HG03575 (cell line): ENCODE measurements around the gene PAM.
"Not testable (repeated sequence)": the region's sequence is repeated elsewhere in the genome, so short reads cannot be mapped to it uniquely, and the experiment has no call there.

Source experiments
- ATAC-seq: cut with Tn5 transposase; IDR thresholded peaks from one replicate; pipeline ENCODE4 v1.9.1; 2021; ENCODE audit not compliant: unreplicated experiment, insufficient number of reproducible peaks, low FRiP score; ENCODE audit errors: extremely low read depth

The PAM gene

DNA sequence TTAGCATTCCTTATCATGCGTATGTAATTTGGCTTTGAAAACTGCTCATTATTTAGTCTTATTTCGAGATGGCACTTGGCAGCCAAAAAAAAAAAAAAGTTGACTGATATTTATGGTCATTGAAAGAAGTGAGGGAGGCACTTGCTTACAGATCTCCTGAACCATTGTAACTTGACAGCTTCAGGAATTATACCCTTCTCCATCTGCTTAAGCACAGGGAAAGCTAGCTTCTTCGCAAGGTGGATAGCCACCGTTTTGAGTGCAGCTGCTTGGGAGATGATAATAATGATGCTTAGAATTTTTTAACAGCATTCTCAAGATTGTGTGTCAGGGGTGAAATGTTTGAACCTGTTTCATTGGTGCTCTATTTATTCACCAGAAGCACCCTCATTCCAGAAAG is 248.8 kb downstream of the PAM start:
- ATAC-seq = no peak

DNA sequence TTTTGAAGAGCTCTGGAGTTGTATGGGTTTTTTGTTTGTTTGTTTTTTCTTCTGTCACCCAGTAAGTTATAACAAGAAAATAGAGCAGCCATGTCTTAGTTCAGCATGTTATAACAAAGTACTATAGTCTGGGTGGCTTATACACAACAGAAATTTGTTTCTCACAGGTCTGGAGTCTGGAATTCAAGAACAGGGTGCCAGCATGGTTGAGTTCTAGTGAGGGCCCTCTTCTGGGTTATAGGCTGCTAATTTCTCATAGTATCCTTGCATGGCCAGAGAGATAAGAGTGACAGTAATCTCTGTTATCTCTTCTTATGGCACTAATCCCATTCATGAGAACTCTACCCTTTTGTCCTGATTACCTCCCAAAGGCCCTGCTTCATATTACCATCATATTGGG is 250.2 kb downstream of the PAM start:
- no peak for ATAC-seq

DNA sequence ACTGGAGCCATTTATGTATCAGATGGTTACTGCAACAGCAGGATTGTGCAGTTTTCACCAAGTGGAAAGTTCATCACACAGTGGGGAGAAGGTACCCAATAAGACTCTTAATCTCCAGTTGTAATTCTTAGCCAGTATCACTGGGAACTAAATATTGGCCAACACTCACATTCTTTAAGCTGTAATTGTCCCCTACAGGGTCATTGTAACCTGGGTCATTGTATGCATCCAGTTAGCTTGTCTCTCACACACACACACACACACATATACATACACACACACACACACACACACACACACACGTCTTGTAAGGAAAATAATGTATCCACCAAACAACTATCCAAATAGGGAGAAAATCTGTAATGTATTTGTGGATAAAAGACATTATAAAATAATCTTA is 251.8 kb downstream of the PAM start:
- no peak for ATAC-seq

DNA sequence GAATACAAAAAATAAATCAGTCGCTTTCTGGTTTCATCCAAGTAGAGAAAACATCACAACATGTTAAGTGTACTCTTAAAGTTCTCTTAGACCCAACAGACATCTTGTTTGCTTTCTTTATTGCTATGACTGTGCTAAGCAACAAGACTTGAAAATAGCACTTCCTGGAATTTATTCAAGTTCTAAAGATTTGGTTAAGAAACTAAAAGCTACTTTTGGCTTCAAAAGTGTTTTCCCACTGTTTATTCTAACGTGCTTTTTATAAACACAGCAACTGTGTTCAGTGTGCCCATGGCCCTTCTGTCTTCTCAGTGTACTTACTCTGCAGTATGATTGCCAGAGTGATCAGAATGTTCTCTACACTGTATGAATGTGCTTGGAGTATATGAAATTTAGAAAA is 255.1 kb downstream of the PAM start:
- ATAC-seq = no peak

DNA sequence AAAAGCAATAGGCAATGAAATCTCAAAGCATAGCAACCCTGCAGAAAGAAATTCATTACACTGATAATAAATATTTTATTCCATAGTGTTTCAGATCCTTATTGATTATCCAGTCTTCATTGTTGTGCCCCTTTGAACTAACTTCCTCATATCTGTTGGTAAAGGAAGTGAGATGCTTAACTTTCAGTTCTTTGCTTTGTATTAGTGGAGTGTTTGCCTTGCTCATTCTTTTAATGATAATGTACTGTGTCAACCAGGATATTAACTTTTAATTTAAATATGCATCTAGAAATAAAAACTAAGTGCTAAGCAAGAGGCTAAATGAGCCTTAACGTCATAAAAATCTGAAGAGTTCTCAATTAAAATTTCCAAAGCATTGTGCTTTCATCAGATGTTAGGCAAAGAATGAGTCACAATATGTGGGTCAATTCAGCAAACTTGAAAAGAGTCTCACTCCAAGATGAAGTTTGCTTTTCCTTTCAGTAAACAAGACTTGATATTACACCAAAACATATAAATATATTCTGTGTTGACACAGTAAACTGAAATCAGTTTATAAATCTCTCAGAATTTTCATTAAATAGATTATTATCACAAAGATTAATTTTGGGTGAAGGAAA is 258.9 kb downstream of the PAM start:
- ATAC-seq = no peak

DNA sequence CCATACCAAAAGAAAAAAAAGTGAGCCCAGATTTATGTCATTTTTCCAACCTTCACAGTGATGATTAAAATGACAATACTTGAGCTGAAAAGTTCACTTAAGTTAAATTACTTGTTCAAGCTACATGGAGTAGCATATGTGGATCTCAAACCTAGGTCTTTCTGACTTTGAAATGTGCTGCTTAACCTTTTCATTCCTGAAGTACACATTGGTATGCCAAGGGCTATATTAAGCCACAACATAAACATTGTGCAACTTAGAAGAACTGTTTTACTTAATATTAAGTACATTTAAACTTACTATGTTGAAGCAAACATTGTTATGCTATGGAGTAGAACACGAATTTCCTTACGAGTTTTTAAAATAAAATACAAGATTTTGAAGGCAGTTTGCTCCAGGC is 259.9 kb downstream of the PAM start:
- no peak for ATAC-seq

DNA sequence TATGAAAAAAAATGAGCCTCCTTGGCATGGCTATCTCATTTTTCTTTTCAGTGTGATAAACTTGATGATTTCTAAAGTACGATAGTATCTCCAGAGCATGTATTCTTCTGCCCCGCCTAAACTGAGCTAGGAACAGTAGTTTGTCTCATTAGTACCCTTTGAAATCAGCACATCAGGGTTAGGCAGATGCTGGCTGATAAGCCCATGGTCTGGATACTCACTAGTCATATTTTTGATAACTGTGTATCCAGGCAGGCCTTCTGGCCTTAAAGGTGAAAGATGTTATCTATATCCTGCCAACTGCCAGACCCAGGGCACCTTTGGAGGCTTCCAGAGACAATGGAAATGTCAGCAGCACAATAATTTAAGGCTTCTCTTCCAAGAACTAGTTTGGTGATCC is 261.1 kb downstream of the PAM start:
- no peak for ATAC-seq

DNA sequence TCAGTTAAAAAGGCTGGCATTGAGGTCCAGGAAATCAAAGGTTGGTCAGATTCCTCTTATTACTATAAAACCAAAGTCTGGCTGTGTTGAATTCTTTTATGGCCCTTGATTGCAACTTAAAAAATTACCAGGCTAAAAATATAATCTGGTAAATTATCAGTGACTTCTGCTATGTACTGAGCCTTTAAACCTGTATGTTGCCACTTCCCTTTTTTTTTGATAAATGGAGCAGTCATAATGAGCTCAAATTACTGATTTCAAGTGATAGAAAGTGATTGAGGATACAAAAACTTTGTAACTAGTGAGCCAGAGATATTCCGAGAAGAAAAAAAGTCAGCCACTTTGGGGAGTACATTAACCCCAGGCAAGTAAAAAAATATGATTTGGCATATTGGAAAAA is 264.7 kb downstream of the PAM start:
- no peak for ATAC-seq

DNA sequence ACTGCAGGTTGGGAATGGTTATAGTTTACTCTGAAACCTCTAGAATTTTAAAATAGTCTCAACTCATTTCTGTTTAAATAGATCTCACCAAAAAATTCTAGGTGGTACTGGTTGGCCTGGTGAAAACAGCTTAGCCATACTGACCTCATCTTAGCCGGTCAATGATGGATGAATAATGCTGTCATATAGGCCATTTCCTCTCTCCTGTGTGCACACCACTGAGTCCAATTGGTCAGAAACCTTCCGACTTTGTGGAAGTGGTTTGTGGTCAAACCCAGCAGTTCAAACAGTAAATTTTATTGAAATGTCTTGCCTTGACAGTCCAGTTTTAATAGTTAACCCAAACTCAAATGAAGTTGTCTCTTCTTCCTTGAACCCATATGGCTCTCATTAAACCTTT is 266.2 kb downstream of the PAM start:
- ATAC-seq = no peak

DNA sequence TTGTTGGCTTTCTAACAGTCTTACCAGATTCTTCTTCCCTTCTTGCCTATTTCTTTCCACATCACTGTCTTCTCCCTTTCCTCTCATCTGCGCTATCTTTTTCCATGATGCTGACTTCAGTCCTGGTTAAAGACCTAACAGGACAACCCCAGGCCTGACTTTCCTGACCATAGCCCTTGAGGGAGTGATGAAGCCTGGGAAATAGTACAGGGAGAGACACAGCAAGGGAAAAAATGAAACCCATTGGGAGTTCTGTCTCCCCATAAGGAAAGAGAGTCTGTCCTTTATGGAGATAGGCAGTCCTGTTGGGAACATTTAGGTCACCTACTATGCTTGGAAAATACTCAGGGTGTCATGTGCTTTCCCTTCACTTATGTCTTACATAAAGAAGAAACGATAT is 272.2 kb downstream of the PAM start:
- ATAC-seq = no peak

DNA sequence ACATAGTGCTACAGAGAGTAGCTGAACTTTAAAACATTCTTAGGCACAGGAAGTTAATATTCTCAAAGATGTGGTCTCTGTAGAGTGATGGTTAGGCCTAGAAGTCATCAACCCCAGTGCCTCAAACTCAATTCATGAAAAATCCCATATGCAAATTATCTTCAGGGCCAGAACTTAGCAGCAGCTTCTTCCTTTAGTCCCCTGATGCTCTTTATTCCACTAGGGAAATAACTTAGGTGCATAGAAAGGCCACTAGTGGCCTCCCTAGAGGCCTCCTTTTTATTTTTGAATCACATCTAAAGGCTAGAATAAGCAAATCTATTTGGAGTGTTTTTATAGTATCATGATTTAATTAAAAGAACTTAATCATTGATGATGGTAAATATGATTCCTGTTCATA is 276.5 kb downstream of the PAM start:
- no peak for ATAC-seq

DNA sequence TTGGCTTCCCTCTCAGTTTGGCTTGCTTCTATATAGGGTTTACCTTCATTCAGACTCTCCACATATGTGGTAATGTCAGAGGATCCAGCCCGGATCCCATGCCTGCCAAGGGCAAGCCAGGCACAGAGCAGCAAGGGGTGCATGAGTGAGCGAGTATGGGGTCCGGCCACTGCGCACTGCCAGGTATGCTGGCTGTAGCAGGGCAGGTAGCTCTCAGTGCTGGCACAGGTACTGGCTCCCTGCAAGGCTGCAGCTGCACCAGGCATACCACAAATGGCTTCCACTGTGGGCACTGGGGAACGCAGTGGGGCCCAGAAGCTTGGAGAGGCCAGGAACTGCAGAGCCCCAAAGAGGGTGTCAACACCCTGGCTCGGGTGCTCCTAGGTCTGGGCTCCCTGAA is 278.6 kb downstream of the PAM start:
- ATAC-seq = no peak

DNA sequence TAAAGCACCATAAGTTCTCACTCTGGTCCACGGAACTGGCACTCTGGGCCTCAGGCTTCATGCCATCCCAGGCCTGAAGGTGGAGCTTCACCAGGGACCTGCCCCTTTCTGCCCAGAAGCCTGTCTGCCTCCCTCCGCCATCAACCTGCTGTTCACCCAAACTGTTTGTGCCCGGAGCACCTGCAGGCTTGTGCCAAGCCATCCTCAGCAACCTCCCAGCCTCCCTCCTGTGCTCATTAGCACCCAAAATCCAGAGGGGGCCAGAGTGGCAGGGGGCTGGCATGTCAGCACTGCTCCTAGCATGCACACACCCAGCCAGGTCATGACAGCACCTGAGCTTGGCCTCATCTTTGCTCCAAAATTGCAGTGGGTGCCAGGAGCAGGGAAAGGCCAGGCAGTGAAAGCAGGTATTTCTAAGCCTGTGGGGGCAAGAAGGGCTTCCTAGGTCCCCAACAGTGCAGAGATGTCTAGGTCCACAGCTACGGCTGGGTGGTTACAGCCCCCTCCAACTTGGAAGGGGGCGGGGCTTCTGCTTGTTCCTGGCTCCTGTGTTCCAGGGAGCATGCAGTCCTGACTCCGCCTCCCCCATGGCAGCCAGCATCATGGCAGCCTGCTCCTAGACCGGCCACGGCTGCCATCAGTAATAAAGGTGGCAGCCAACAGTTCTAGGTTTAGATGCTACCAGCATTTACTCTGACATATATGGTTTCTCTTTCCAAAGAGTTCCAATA is 279.7 kb downstream of the PAM start:
- no peak for ATAC-seq

DNA sequence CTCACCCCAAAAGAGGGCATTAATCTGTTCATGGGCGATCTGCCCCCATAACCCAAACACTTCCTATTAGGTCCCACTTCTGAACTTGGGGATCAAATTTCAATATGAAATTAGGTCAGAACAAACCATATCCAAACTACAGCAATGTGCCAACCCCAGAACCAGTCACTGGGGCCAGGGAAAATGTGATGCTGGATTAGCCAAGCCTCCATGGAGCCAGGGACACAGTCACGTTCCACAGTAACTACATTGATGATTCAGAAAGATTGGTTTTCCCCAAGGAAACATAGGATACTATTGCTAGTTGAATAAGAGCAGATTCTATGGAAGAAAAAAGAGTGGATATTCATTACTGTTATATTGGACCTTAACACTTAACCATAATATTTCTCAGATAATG is 280.6 kb downstream of the PAM start:
- no peak for ATAC-seq

DNA sequence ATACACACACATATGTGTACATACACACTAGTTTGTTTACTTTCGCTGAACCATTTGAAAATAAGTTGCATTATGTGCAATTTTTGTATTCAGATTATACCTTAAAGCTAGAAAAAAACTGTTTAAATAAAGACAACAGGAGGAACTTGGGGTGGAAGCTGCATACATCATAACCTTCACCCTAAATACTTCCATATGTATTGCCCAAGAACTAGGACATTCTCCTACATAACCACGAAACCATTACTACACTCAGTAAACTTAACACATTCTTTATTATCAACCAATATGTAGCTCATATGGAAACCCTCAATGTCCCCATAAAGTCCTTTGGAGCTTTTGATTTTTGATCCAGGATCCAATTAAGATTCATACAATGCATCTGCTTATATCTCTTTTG is 281.5 kb downstream of the PAM start:
- no peak for ATAC-seq

DNA sequence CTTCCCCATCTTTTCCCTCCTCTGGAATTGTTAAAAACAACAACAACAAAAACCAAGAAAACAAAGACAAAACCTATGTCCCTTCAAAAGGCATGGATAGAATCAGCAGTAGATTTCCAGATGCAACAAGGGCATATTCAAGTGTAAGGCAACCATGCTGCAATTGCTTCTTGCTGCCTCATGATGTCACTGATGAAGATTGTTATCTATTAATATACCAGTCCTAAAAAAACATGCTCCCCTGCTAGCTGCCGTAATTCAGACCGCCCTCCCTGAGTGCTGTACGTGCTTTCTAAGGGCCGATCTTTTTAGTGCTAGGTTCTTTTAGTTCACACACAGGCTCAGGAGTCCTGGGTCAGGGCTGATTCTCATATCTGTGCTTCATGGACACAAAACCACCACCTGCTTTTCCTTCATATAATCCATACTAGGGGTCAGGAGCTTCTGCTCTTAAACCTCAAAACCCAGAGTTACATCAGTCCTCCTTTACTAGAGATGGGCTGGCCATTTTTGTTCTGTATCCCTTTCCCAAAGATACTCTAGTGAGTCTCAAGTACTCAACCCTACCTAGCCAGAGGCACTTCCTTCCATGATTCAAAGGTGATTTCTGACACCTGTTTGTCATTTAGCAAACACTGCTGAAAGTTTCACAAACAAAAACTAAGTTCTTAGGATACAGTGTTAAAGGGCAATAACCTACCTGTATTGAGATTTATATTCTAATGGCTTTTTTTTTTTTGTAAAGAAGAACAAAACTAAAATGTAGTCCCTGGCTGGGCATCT is 282.8 kb downstream of the PAM start:
- ATAC-seq = no peak

DNA sequence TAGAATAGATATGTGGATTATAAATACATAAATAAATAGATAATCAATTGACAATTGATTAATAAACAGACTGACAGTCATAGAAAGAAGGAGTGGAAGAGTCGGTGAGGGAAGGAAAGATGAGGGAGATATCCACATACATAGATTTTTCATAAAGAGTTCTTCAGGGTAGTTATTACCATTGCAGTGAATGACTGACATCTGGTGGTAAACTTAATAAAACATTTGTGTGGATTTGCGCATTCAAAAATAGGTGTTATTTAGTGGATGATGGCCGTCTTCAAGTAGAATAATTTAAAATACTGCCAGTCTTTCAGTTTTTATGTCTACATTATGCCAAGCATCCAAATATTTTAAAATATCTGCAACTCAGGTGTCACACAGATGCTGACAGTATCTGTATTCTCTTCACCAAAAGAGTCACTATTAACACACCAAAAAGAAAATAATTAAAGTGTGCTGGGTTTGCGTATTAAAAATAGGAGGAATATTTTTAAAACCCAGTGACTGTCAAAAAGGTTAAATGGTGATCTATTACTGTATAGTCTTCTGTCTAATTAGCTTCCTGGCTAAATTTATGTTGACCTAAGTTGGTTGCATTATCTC is 286.1 kb downstream of the PAM start:
- ATAC-seq = no peak

DNA sequence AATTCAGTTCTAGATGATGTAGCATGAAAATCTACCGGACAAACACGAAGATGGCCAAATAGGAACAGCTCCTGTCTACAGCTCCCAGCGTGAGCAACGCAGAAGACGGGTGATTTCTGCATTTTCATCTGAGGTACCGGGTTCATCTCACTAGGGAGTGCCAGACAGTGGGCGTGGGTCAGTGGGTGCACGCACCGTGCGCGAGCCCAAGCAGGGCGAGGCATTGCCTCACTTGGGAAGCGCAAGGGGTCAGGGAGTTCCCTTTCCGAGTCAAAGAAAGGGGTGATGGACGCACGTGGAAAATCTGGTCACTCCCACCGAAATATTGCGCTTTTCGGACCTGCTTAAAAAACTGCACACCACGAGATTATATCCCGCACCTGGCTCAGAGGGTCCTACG is 291.6 kb downstream of the PAM start:
- ATAC-seq = not testable (repeated sequence)

DNA sequence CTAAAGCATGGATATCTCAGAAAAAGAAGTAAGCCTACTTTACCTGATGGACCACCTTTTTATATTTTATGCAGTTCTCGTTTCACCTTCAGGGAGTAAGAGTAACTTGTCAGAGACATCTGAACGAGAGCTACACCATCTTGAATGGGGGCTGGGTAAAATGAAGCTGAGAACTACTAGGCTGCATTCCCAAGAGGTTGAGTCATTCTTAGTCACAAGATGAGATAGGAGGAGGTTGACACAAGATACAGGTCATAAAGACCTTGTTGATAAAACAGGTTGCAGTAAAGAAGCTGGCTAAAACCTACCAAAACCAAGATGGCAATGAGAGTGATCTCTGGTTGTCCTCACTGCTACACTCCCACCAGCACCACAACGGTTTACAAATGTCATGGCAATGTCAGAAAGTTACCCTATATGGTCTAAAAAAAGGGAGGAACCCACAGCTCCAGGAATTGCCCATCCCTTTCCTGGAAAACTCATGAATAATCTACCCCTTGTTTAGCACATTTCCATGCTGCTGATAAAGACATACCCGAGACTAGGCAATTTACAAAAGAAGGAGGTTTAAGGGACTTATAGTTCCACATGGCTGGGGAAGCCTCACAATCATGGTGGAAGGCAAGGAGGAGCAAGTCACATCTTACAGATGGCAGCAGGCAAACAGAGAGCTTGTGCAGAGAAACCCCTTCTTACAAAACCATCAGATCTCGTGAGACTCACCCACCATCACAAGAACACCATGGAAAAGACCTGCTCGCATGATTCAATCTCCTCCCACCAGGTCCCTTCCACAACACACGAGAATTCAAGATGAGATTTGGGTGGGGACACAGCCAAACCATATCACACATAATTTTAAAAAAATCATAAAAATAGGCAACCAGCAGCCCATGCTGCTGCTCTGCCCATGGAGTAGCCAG is 302.4 kb downstream of the PAM start:
- ATAC-seq = no peak
